Natural killer cell treated with Interleukin-12 subunit alpha and Interleukin-12 subunit beta and Interleukin-15 and Interleukin-18, amount 100 ng/mL, for 72 hours (primary cell): ENCODE data around the gene OR2A42. TPM values are rescaled to one million over a fixed set of nuclear protein-coding genes. Genes with fewer than 3 reads are reported as not detected.
"Not testable (repeated sequence)": the region's sequence is repeated elsewhere in the genome, so short reads cannot be mapped to it uniquely, and the experiment has no call there.

Experiments
- ATAC-seq, 2 donors: fragments of 150-1000 bp; cut with Tn5 transposase in 1 of 2; sonication (Bioruptor Pico), chemical (Tn5 transposase) in 1 of 2; 2 replicates each; pipeline ENCODE4 v1.10.0; 2021
- DNase-seq: peaks from one replicate; pipeline ENCODE4 v3.0.0; 2022; ENCODE audit warnings: low spot score
- H3K27ac Mint-ChIP-seq, 2 donors: 1 replicate in 1 of 2; 2 replicates in 1 of 2; pipeline ENCODE4 v1.8.0; 2022; ENCODE audit warnings: mixed read lengths in 2 of 2, mild to moderate bottlenecking in 1 of 2, moderate library complexity in 1 of 2
- H3K27me3 Mint-ChIP-seq, 2 donors: 1 replicate in 1 of 2; 2 replicates in 1 of 2; pipeline ENCODE4 v1.8.0; 2022; ENCODE audit warnings: mixed read lengths in 2 of 2
- H3K36me3 Mint-ChIP-seq: one replicate; pipeline ENCODE4 v1.8.0; 2022; ENCODE audit warnings: mixed read lengths
- H3K4me1 Mint-ChIP-seq, 2 donors: 1 replicate in 1 of 2; 2 replicates in 1 of 2; pipeline ENCODE4 v1.8.0; 2022; ENCODE audit warnings: low read depth in 2 of 2, mixed read lengths in 2 of 2, mild to moderate bottlenecking in 1 of 2
- H3K4me3 Mint-ChIP-seq: one replicate; pipeline ENCODE4 v1.8.0; 2022; ENCODE audit warnings: mixed read lengths
- H3K9me3 Mint-ChIP-seq: 2 replicates; pipeline ENCODE4 v1.8.0; 2022; ENCODE audit warnings: mixed read lengths
- total RNA-seq, 2 donors: library from RNA; stranded (reverse); gene quantifications; one replicate each; pipeline ENCODE4 v1.2.3, GENCODE V29; 2022

Gene OR2A42
- total RNA-seq, 2 donors from 2014 or later: not detected

- not testable (repeated sequence) for H3K4me1 Mint-ChIP-seq, ATAC-seq, H3K4me3 Mint-ChIP-seq, H3K9me3 Mint-ChIP-seq, H3K27ac Mint-ChIP-seq, H3K27me3 Mint-ChIP-seq, DNase-seq, H3K36me3 Mint-ChIP-seq
Measured at GRCh38 chr7:144247674-144248330, 8.4 kb upstream of the OR2A42 start.

GRCh38 chr7:144246967-144247366, 7.6 kb upstream of the OR2A42 start:
- not testable (repeated sequence) for DNase-seq, H3K4me3 Mint-ChIP-seq, H3K27ac Mint-ChIP-seq, ATAC-seq, H3K27me3 Mint-ChIP-seq, H3K9me3 Mint-ChIP-seq, H3K4me1 Mint-ChIP-seq, H3K36me3 Mint-ChIP-seq

- not testable (repeated sequence) for H3K4me1 Mint-ChIP-seq, H3K27ac Mint-ChIP-seq, H3K27me3 Mint-ChIP-seq, H3K4me3 Mint-ChIP-seq, DNase-seq, H3K36me3 Mint-ChIP-seq, H3K9me3 Mint-ChIP-seq
- peak in 1 of 2 donors; percentile 34 for ATAC-seq
Measured at GRCh38 chr7:144245372-144245771, 6.0 kb upstream of the OR2A42 start.

GRCh38 chr7:144238530-144239082, 799 bp downstream of the OR2A42 start:
- H3K9me3 Mint-ChIP-seq, H3K27me3 Mint-ChIP-seq, H3K4me1 Mint-ChIP-seq, H3K36me3 Mint-ChIP-seq, H3K4me3 Mint-ChIP-seq, H3K27ac Mint-ChIP-seq, DNase-seq: not testable (repeated sequence)
- ATAC-seq: peak in 1 of 2 donors; percentile 15

- not testable (repeated sequence) for H3K4me1 Mint-ChIP-seq, H3K27ac Mint-ChIP-seq, H3K36me3 Mint-ChIP-seq, ATAC-seq, H3K27me3 Mint-ChIP-seq, H3K4me3 Mint-ChIP-seq, H3K9me3 Mint-ChIP-seq, DNase-seq
Measured at GRCh38 chr7:144233039-144233438, 6.4 kb downstream of the OR2A42 start.

- not testable (repeated sequence) for H3K4me3 Mint-ChIP-seq, H3K9me3 Mint-ChIP-seq, H3K27me3 Mint-ChIP-seq, H3K36me3 Mint-ChIP-seq, ATAC-seq, H3K27ac Mint-ChIP-seq, H3K4me1 Mint-ChIP-seq, DNase-seq
Measured at GRCh38 chr7:144231027-144231426, 8.4 kb downstream of the OR2A42 start.

- ATAC-seq (peak; percentile 30 to 33), DNase-seq (peak; percentile 55)
- H3K4me3 Mint-ChIP-seq, H3K36me3 Mint-ChIP-seq, H3K4me1 Mint-ChIP-seq, H3K27me3 Mint-ChIP-seq, H3K27ac Mint-ChIP-seq, H3K9me3 Mint-ChIP-seq: not testable (repeated sequence)
Measured at GRCh38 chr7:144228810-144229209, 10.6 kb downstream of the OR2A42 start.

GRCh38 chr7:144226866-144227265, 12.5 kb downstream of the OR2A42 start:
- not testable (repeated sequence) for H3K4me3 Mint-ChIP-seq, H3K27ac Mint-ChIP-seq, DNase-seq, ATAC-seq, H3K36me3 Mint-ChIP-seq, H3K27me3 Mint-ChIP-seq, H3K9me3 Mint-ChIP-seq, H3K4me1 Mint-ChIP-seq

- DNase-seq, H3K27me3 Mint-ChIP-seq, ATAC-seq, H3K4me3 Mint-ChIP-seq, H3K9me3 Mint-ChIP-seq, H3K27ac Mint-ChIP-seq, H3K4me1 Mint-ChIP-seq, H3K36me3 Mint-ChIP-seq: not testable (repeated sequence)
Measured at GRCh38 chr7:144223675-144224074, 15.7 kb downstream of the OR2A42 start.

- not testable (repeated sequence) for H3K9me3 Mint-ChIP-seq, H3K4me3 Mint-ChIP-seq, H3K27me3 Mint-ChIP-seq, H3K36me3 Mint-ChIP-seq, DNase-seq, ATAC-seq, H3K27ac Mint-ChIP-seq, H3K4me1 Mint-ChIP-seq
Measured at GRCh38 chr7:144220531-144220930, 18.9 kb downstream of the OR2A42 start.

GRCh38 chr7:144219149-144219548, 20.3 kb downstream of the OR2A42 start:
- not testable (repeated sequence) for H3K9me3 Mint-ChIP-seq, H3K4me3 Mint-ChIP-seq, H3K36me3 Mint-ChIP-seq, H3K27ac Mint-ChIP-seq, ATAC-seq, DNase-seq, H3K4me1 Mint-ChIP-seq, H3K27me3 Mint-ChIP-seq

- not testable (repeated sequence) for H3K4me3 Mint-ChIP-seq, H3K27ac Mint-ChIP-seq, H3K36me3 Mint-ChIP-seq, H3K4me1 Mint-ChIP-seq, H3K9me3 Mint-ChIP-seq, H3K27me3 Mint-ChIP-seq, DNase-seq
- peak in 1 of 2 donors; percentile 26 for ATAC-seq
Measured at GRCh38 chr7:144218581-144218980, 20.8 kb downstream of the OR2A42 start.

GRCh38 chr7:144217200-144217599, 22.2 kb downstream of the OR2A42 start:
- H3K27me3 Mint-ChIP-seq, H3K4me3 Mint-ChIP-seq, H3K4me1 Mint-ChIP-seq, H3K9me3 Mint-ChIP-seq, H3K36me3 Mint-ChIP-seq, H3K27ac Mint-ChIP-seq, DNase-seq: not testable (repeated sequence)
- ATAC-seq: peak in 1 of 2 donors; percentile 64

GRCh38 chr7:144205306-144205705, 34.1 kb downstream of the OR2A42 start:
- not testable (repeated sequence) for H3K4me3 Mint-ChIP-seq, H3K27me3 Mint-ChIP-seq, ATAC-seq, H3K9me3 Mint-ChIP-seq, DNase-seq, H3K4me1 Mint-ChIP-seq, H3K36me3 Mint-ChIP-seq, H3K27ac Mint-ChIP-seq

GRCh38 chr7:144203086-144203485, 36.3 kb downstream of the OR2A42 start:
- H3K27ac Mint-ChIP-seq, H3K9me3 Mint-ChIP-seq, ATAC-seq, DNase-seq, H3K27me3 Mint-ChIP-seq, H3K4me3 Mint-ChIP-seq, H3K36me3 Mint-ChIP-seq, H3K4me1 Mint-ChIP-seq: not testable (repeated sequence)
